GM12864 (cell line): ENCODE measurements around the gene SELP.

Source experiments
- DNase-seq: peaks from one replicate; pipeline ENCODE4 v3.0.0-alpha.2; 2011; ENCODE audit warnings: low read depth
- H3K4me3 ChIP-seq: 2 replicates; pipeline ENCODE4 v1.5.1; 2011; ENCODE audit warnings: mild to moderate bottlenecking, low read depth, low read length, control low read depth
- CTCF ChIP-seq: IDR thresholded peaks from 2 replicates; pipeline ENCODE4 v1.5.1; 2011; ENCODE audit warnings: low read depth, mild to moderate bottlenecking, moderate library complexity, low read length, control low read depth, inconsistent platforms; ENCODE audit errors: missing control alignments

The SELP gene

GRCh38 chr1:169563019-169563615 lies 66.8 kb downstream of the SELP start:
- no peak overlapping the region for H3K4me3 ChIP-seq
- DNase-seq, result no peak
- no peak for TF ChIP-seq CTCF

- no peak overlapping the region for H3K4me3 ChIP-seq
- TF ChIP-seq CTCF, result no peak
- no peak for DNase-seq
Observed at GRCh38 chr1:169561692-169562091, 68.2 kb downstream of the SELP start.

- TF ChIP-seq CTCF, result no peak
- no peak for DNase-seq
- no peak overlapping the region for H3K4me3 ChIP-seq
Observed at GRCh38 chr1:169557131-169557530, 72.8 kb downstream of the SELP start.

GRCh38 chr1:169550294-169550693 lies 79.6 kb downstream of the SELP start:
- peak; percentile 12 for DNase-seq

GRCh38 chr1:169548282-169548681 lies 81.6 kb downstream of the SELP start:
- H3K4me3 ChIP-seq, result no peak overlapping the region
- TF ChIP-seq CTCF, result no peak
- DNase-seq, result no peak

More at GRCh38 chr1:169550294-169550693, 79.6 kb downstream of the SELP start:
- peak; percentile 36 for TF ChIP-seq CTCF
- no peak overlapping the region for H3K4me3 ChIP-seq

GRCh38 chr1:169546087-169546995 lies 83.6 kb downstream of the SELP start:
- peak; percentile 42 for DNase-seq

More at GRCh38 chr1:169546087-169546995, 83.6 kb downstream of the SELP start:
- H3K4me3 ChIP-seq, result no peak overlapping the region
- TF ChIP-seq CTCF, result peak; percentile 70
